HG03521 (cell line): ENCODE results near the gene MACIR.
A peak's percentile ranks its signal among the peaks of the same experiment; 100 is the strongest.
"Not testable (repeated sequence)": the region's sequence is repeated elsewhere in the genome, so short reads cannot be mapped to it uniquely, and the experiment has no call there.

Experiments
- ATAC-seq: cut with Tn5 transposase; IDR thresholded peaks from one replicate; pipeline ENCODE4 v1.9.1; 2021; ENCODE audit warnings: mild to moderate bottlenecking, moderate library complexity; ENCODE audit not compliant: unreplicated experiment

Gene MACIR

DNA sequence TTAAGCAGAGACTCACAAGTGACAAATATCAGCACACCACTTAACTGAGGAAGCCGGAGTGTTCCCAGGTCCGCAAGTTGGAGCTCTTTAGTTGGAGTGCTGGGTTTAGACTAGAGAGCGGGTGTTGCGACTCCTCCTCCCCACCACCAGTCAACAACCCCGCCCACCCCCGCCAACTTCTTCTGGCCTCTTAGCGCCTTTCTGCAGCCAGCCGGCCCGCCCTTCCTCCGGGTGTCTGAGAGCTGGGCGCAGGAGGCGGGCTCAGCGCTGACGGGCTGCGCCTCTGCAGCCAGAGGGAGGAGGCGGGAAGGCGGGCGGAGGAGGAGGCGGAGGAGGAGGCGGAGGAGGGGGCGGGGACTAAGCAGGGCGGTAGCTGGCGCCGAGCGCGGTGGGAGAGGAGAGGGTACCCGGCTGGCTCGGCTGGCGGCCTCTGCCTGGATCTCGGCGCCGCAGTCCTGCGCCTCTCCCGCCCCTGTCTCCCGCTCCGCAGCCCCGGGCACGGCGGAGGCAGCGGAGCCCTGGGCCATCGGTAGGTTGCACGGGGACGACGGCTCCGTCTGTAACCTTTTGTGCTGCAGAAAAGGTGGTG lies at the start of gene MACIR:
Gene MACIR (plus strand): TSS at position 396 of the 589 bp plus-strand sequence. CDS start 17,157 bp downstream, outside the sequence.
- peak; percentile 84 for ATAC-seq

DNA sequence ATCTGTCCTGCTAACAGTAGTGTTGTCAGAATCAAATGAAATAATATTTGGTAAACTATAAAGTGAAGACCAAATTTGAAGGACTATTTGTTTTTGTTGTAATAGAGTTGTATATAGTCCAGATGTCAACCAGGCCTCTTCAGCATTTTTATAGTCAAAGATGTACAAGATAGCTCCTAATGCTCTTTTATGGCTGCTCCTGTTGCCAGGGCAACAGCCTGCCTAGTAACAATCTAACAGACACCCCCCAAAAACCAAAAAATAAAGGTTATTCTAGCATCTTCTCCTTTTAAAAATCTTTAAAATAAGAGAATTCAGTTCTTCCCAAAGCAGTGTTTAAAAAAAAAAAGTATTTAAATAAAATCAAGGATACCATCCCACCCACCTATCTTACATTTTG lies 49.5 kb upstream of the MACIR start:
- no peak for ATAC-seq

DNA sequence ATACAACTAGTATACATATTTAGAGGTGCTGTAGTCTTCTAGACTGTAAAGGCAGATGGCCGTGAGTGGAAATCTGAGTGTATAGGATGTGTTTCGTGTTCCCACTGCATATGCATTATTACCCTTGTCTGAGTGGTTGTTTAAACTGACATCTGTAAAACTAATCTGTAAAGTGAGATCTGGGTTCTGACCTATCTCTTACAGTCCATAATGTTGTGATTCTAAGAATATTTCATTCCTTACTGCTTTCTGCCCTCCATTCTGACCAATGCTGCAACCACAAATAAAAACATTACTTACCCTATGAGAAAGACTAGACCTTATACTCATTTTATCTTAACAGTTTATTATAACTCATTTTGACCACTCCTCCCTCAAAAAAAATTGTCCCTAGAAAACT lies 47.6 kb upstream of the MACIR start:
- no peak for ATAC-seq

- ATAC-seq, result peak; percentile 87
Measured at GRCh38 chr5:103211576-103212561, 46.7 kb upstream of the MACIR start.

DNA sequence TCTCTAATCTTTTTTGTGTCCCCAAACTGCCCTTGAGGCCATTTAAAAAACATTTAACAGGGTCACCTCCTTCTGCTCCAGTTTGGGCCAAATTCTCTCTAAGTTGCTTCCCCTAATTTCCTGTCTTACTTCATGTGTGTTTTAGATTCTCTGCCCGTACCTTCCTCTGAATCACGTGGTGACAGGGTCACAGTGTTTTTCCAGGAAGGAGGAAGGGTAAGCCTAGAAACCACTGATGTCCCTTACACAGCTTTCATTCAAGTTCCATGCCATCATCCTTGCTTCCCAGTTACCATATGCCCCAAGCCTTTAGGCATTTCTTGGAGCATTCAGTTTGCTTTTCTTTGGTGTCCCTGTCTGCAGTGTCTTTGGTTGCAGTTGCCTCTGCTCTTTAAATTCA lies 42.4 kb upstream of the MACIR start:
- no peak for ATAC-seq

DNA sequence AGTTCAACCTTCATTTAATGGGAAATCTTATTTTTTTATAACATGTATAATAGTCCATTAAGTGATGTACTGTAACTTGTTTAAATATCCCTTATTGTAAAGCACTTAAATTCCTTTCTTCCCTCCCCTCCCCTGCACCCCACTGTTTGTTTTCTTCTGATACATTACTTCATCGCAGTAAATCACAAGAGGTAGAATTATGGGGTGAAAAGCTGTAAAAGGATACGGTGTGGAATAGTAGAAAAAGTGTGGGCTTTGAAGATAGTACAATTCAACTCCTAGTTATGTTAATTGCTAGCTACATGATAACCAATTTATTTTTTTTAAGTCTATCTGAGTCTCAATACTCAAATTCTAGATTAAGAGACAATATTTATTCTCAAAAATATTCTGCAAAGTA lies 41.9 kb upstream of the MACIR start:
- no peak for ATAC-seq

- ATAC-seq, result no peak
Measured at GRCh38 chr5:103217101-103217500, 41.5 kb upstream of the MACIR start.

GRCh38 chr5:103218164-103218563 lies 40.4 kb upstream of the MACIR start:
- no peak for ATAC-seq

DNA sequence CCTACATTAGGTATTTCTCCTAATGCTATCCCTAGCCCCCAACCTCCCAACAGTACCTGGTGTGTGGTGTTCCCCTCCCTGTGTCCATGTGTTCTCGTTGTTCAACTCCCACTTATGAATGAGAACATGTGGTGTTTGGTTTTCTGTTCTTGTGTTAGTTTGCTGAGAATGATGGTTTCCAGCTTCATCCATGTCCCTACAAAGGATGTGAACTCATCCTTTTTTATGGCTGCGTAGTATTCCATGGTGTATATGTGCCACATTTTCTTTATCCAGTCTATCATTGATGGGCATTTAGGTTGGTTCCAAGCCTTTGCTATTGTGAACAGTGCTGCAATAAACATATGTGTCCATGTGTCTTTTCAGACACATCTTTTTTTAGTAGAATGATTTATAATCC lies 39.5 kb upstream of the MACIR start:
- not testable (repeated sequence) for ATAC-seq

DNA sequence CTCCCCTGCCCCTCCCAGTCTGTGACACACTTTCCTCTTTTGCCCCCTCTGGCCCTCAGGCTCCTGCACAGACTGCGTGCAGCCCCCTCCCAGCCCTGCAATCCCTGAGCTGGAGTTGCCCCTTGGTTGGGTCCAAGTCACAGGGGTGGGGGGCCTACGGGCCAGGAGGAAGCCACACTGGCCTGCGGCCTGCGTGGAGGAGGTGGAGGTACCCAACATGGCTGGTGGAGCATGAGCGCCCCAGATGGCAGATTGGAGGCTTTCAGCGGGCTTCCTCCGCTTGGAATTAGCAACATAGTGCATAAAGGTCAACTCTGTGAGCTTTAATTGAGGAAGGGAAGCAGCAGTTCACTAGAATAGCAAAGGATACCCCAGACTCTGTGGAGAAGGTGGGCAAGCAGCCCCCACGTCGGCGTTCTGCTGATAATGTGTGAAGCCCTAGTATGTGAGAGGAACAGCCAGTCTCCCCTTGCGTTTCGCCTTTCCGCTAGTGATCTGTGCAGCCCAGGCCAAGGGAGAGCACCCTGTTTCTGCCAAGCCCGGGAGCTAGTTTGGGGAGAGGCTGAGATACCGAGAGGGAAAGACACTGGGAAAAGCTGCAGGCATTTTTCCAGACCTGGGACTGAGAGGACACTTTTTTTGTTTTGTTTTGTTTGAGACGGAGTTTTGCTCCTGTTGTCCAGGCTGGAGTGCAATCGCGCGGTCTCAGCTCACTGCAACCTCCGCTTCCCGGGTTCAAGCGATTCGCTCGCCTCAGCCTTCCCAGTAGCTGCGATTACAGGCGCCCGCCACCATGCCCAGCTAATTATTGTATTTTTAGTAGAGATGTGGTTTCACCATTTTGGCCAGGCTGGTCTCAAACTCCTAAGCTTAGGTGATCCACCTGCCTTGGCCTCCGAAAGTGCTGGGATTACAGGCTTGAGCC lies 35.3 kb upstream of the MACIR start:
- no peak for ATAC-seq

- ATAC-seq, result peak; percentile 94
Measured at GRCh38 chr5:103224118-103224893, 34.3 kb upstream of the MACIR start.

DNA sequence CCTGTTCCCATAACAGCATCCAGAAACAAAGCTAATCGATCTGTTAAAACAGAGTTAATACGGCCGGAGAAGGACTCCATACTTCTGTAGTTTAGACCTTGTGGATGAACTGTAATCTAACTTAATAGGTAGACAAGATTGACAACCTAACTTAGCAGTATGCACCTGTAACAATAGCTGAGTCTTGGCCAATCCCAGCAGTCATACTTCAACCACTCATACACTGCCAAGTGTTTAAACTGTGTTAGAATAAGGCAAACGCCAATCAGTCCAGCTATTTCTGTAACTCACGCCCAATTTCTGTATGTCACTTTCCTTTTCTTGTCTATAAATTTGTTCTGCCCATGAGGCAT lies 33.7 kb upstream of the MACIR start:
- ATAC-seq, result no peak

- no peak for ATAC-seq
Measured at GRCh38 chr5:103228061-103228460, 30.5 kb upstream of the MACIR start.

GRCh38 chr5:103228588-103228987 lies 30.0 kb upstream of the MACIR start:
- ATAC-seq, result no peak

GRCh38 chr5:103232393-103232999 lies 26.1 kb upstream of the MACIR start:
- peak; percentile 63 for ATAC-seq

- no peak for ATAC-seq
Measured at GRCh38 chr5:103234239-103234975, 24.2 kb upstream of the MACIR start.

- no peak for ATAC-seq
Measured at GRCh38 chr5:103235891-103236290, 22.7 kb upstream of the MACIR start.

GRCh38 chr5:103237778-103238177 lies 20.8 kb upstream of the MACIR start:
- ATAC-seq, result no peak

DNA sequence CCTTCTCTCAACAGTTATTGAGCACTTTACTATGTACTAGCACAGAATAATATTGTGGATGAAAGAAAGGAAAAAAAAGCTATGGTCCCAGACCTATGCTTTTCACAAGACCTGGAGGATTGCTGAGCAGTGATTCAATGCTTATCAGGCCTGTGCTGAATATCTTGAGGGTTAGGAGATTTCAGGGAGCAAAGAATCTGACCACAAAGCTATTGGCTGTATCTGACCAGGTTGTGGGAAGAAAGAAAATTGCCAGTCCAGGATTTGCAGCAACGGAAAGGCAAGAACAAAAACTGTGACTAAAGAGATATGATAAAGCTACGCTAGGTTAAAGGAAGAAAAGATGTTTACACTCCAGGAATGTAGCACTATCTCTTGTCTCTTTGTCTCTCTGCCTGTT lies 14.9 kb upstream of the MACIR start:
- no peak for ATAC-seq
